ENCODE results near the gene CASKIN1.
"Not testable (repeated sequence)": the region's sequence is repeated elsewhere in the genome, so short reads cannot be mapped to it uniquely, and the experiment has no call there.

The CASKIN1 gene

DNA sequence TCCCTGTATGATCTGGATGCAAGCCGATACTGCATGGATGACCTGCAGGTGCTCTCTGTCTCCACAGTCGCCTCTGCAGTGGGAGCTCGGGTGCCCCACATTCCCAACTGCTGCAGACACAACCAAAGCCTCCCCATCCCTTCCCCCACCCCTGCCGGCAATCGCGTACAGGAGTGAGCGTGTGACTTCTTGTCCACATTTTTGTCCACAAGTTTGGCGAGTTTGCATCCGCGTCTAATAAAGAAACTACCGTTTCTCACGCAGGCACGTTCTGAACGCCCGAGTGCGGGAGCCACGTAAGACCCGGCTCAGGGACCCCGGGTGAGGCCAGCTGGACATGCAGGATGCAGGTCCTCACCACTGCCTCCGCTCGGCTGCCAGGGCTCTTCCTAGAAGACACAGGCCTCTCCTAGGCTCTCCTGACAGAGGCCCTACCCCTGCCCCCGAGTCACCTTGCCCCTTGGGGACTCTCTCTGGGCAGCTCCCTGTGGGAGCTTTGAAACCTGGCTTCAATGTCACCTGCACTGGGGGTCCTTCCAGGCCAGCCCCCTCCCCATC, 66.4 kb downstream of the CASKIN1 start:
- POLR2A ChIA-PET; H3K4me3 ChIP-seq (ENCODE audit: low read depth, low read length); DNase-seq (ENCODE audit: low read depth, low spot score); CTCF ChIA-PET: not testable (repeated sequence)

DNA sequence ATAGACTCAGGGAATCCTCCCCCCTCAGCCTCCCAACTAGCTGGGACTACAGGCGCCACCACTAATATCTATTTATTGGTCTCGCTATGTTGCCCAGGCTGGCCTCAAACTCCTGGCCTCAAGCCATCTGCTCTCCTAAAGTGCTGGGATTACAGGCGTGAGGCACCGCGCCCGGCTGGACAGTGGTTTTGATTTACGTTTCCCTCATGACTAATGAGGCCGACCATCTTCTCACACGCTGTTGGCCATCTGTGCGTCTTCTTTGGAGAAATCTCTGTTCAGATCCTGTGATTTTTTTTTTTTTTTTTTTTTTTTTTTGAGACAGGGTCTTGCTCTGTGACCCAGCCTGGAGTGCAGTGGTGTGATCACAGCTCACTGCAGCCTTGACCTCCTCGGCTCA, 67.2 kb downstream of the CASKIN1 start:
- POLR2A ChIA-PET; DNase-seq (ENCODE audit: low read depth, low spot score): not testable (repeated sequence)

DNA sequence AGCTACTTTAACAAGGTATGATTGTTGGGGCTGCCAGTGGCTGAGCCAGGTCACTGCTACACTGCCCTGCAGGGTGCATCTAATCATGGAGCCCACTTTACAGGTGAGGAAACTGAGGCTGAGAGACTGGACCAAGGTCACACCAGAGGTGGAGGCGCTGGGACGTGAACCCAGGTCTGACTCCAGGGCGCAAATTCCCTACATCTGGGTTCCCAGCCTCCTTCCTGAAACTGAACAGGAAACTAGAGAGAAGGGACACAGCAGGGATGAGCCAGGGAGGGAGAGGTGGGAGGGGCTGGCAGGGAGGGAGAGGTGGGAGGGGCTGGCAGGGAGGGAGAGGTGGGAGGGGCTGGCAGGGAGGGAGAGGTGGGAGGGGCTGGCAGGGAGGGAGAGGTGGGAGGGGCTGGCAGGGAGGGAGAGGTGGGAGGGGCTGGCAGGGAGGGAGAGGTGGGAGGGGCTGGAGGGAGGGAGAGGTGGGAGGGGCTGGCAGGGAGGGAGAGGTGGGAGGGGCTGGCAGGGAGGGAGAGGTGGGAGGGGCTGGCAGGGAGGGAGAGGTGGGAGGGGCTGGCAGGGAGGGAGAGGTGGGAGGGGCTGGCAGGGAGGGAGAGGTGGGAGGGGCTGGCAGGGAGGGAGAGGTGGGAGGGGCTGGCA, 68.7 kb downstream of the CASKIN1 start:
- H3K4me3 ChIP-seq (ENCODE audit: low read depth, low read length); DNase-seq (ENCODE audit: low read depth, low spot score); POLR2A ChIA-PET: not testable (repeated sequence)
- CTCF ChIA-PET, result interaction anchor here (1.1 kb wide), 1 partner anchor 26 kb away, joined by 3 read pairs; no protein-coding TSS in a partner anchor

More for the DNA sequence above, 67.2 kb downstream of the CASKIN1 start:
- CTCF ChIA-PET; H3K4me3 ChIP-seq (ENCODE audit: low read depth, low read length): not testable (repeated sequence)
